Fibroblast of lung (primary cell): ENCODE results near the gene RNASE13. TPM values are rescaled to one million over a fixed set of nuclear protein-coding genes. Genes with fewer than 3 reads are reported as not detected.
"Not testable (repeated sequence)": the region's sequence is repeated elsewhere in the genome, so short reads cannot be mapped to it uniquely, and the experiment has no call there.

ENCODE experiments used
- DNase-seq, 2 donors: peaks; one replicate each; pipeline versions ENCODE4 v3.0.0 to v3.0.0-alpha.2; 2010; ENCODE audit warnings: low read depth in 2 of 2
- H2AFZ ChIP-seq: 2 replicates; pipeline ENCODE4 v1.5.1; 2012; ENCODE audit warnings: low read length, control low read depth, inconsistent platforms
- H3K27ac ChIP-seq: 2 replicates; pipeline ENCODE4 v1.5.1; 2011; ENCODE audit warnings: low read length, control low read depth; ENCODE audit not compliant: insufficient read depth
- H3K27me3 ChIP-seq: 2 replicates; pipeline ENCODE4 v1.5.1; 2011; ENCODE audit warnings: mild to moderate bottlenecking, low read length; ENCODE audit not compliant: control insufficient read depth, insufficient read depth
- H3K36me3 ChIP-seq: 2 replicates; pipeline ENCODE4 v1.5.1; 2011; ENCODE audit warnings: low read length; ENCODE audit not compliant: control insufficient read depth, insufficient read depth
- H3K4me1 ChIP-seq: 2 replicates; pipeline ENCODE4 v1.5.1; 2011; ENCODE audit warnings: low read length; ENCODE audit not compliant: control insufficient read depth, insufficient read depth; ENCODE audit errors: extremely low read depth
- H3K4me2 ChIP-seq: 2 replicates; pipeline ENCODE4 v1.5.1; 2011; ENCODE audit warnings: low read length, control low read depth; ENCODE audit not compliant: insufficient read depth; ENCODE audit errors: extremely low read depth
- H3K4me3 ChIP-seq, 4 experiments: fragments of 200-600 bp in 1 of 4; sonication (generic) in 1 of 4; replicated peaks in 1 of 4; 2 replicates each; pipeline ENCODE4 v1.5.1; 2011 to 2016; ENCODE audit warnings: low read length in 4 of 4, low read depth in 3 of 4, mild to moderate bottlenecking in 3 of 4, control low read depth in 2 of 4, inconsistent platforms in 1 of 4, mixed read lengths in 1 of 4; ENCODE audit not compliant: insufficient read depth in 1 of 4; ENCODE audit errors: control extremely low read depth in 1 of 4
- H3K79me2 ChIP-seq: 2 replicates; pipeline ENCODE4 v1.5.1; 2012; ENCODE audit warnings: mild to moderate bottlenecking, low read length, inconsistent platforms; ENCODE audit not compliant: control insufficient read depth, insufficient read depth
- H3K9ac ChIP-seq: 2 replicates; pipeline ENCODE4 v1.5.1; 2011; ENCODE audit warnings: mild to moderate bottlenecking, low read length, control low read depth; ENCODE audit not compliant: insufficient read depth
- H3K9me3 ChIP-seq: 2 replicates; pipeline ENCODE4 v1.5.1; 2012; ENCODE audit warnings: low read depth, low read length; ENCODE audit not compliant: control insufficient read depth, insufficient read depth
- H4K20me1 ChIP-seq: 2 replicates; pipeline ENCODE4 v1.5.1; 2011; ENCODE audit warnings: low read length; ENCODE audit not compliant: control insufficient read depth, insufficient read depth; ENCODE audit errors: extremely low read depth
- CTCF ChIP-seq, 2 donors: IDR thresholded peaks in 1 of 2; conservative IDR thresholded peaks in 1 of 2; 1 replicate in 1 of 2; 2 replicates in 1 of 2; pipeline ENCODE4 v1.5.1; 2011 to 2012; ENCODE audit warnings: low read length in 2 of 2, control low read depth in 1 of 2, inconsistent platforms in 1 of 2, low read depth in 1 of 2, mild to moderate bottlenecking in 1 of 2
- EZH2 ChIP-seq: IDR thresholded peaks from 2 replicates; pipeline ENCODE4 v1.5.1; 2012; ENCODE audit warnings: low read length, control low read depth, mild to moderate bottlenecking; ENCODE audit errors: missing control alignments
- polyA plus RNA-seq, 2 donors: library from polyadenylated mRNA; depleted of rRNA in 1 of 2; stranded (reverse) in 1 of 2; unstranded in 1 of 2; fragments of >200 nt; gene quantifications; 2 replicates each; pipeline ENCODE4 v1.2.1, GENCODE V29; 2011 to 2012; ENCODE audit warnings: missing spikeins in 1 of 2
- total RNA-seq: library from RNA; depleted of rRNA; stranded (reverse); fragments of >200 nt; gene quantifications from 2 replicates; pipeline ENCODE4 v1.2.1, GENCODE V29; 2014

RNASE13 gene
- total and polyA plus RNA-seq, 2 donors (not counting 1 experiment from before 2014, with no cell fraction given) = not detected

GRCh38 chr14:21011136-21011535 lies 23.5 kb downstream of the RNASE13 start:
- Histone ChIP-seq H3K4me1 (no peaks in the 10 kb centered on the region), H2AFZ (no peak overlapping the region), H4K20me1 (no peaks in the 10 kb centered on the region), H3K4me2 (no peak overlapping the region), H3K9me3 (no peaks in the 10 kb centered on the region), H3K27ac (no peak overlapping the region), H3K9ac (no peak overlapping the region), H3K4me3 (no peak overlapping the region), H3K27me3 (peaks cover 10% of the 10 kb centered on the region), H3K36me3 (no peaks in the 10 kb centered on the region), H3K79me2 (no peaks in the 10 kb centered on the region)
- DNase-seq = no peak
- TF ChIP-seq EZH2 (peak; percentile 26), CTCF (conservative IDR thresholded peaks at IDR 0.05 in 1 of 2, IDR thresholded peaks at IDR 0.05 in 1 of 2; ENCODE audit: low read depth in 1 of 2, low read length in 2 of 2) (no peak)

GRCh38 chr14:21009721-21010120 lies 24.9 kb downstream of the RNASE13 start:
- H3K4me2 ChIP-seq, DNase-seq, H3K36me3 ChIP-seq, H3K27me3 ChIP-seq, H3K4me1 ChIP-seq, H3K9me3 ChIP-seq, H3K27ac ChIP-seq, H3K9ac ChIP-seq, H2AFZ ChIP-seq, H3K79me2 ChIP-seq, H3K4me3 ChIP-seq, H4K20me1 ChIP-seq: not testable (repeated sequence)

GRCh38 chr14:21003788-21004346 lies 30.7 kb downstream of the RNASE13 start:
- Histone ChIP-seq H3K4me3 (no peak overlapping the region), H3K36me3 (no peaks in the 10 kb centered on the region), H3K27ac (no peak overlapping the region), H3K9ac (no peak overlapping the region), H3K27me3 (no peaks in the 10 kb centered on the region), H3K79me2 (no peaks in the 10 kb centered on the region), H3K4me2 (no peak overlapping the region), H2AFZ (no peak overlapping the region), H3K4me1 (no peaks in the 10 kb centered on the region), H4K20me1 (no peaks in the 10 kb centered on the region), H3K9me3 (no peaks in the 10 kb centered on the region)
- no peak for DNase-seq
- no peak for TF ChIP-seq CTCF (conservative IDR thresholded peaks at IDR 0.05 in 1 of 2, IDR thresholded peaks at IDR 0.05 in 1 of 2; ENCODE audit: low read depth in 1 of 2, low read length in 2 of 2)
